Caco-2 (cell line): ENCODE data around the gene RNF175. TPM values are rescaled to one million over a fixed set of nuclear protein-coding genes. Genes with fewer than 3 reads are reported as not detected.

Experiments
- Bru-seq: library from RNA; stranded (reverse); fragments of 400-500 nt; gene quantifications from one replicate; lab custom pipeline; 2021; lab: Mats Ljungman, UMichigan
- BruChase-seq, 2 experiments: library from RNA; stranded (reverse); fragments of 400-500 nt; gene quantifications; one replicate each; lab custom pipeline; 2021; lab: Mats Ljungman, UMichigan
- BruUV-seq: library from RNA; stranded (reverse); fragments of 400-500 nt; replicated peaks from 2 replicates; lab custom pipeline; 2021; lab: Mats Ljungman, UMichigan
- CTCF ChIA-PET: fragments of 300-600 bp; sonication (Branson Sonifier 250); formaldehyde crosslinking; loops from one replicate; lab custom pipeline; 2022; ENCODE audit warnings: antibody characterized with exemption; lab: Charles Lee
- POLR2A ChIA-PET: fragments of 300-600 bp; sonication (Branson Sonifier 250); formaldehyde crosslinking; loops from one replicate; lab custom pipeline; 2022; ENCODE audit warnings: antibody characterized with exemption; lab: Charles Lee
- DNase-seq, 2 experiments: peaks; one replicate each; pipeline versions ENCODE4 v3.0.0 to v3.0.0-alpha.2; 2020 to 2022
- H3K27me3 ChIP-seq: replicated peaks from 2 replicates; pipeline ENCODE4 v1.6.0; 2011; ENCODE audit warnings: low read length; ENCODE audit not compliant: control insufficient read depth, insufficient read depth
- H3K36me3 ChIP-seq: 2 replicates; pipeline ENCODE4 v1.5.1; 2011; ENCODE audit warnings: low read length; ENCODE audit not compliant: control insufficient read depth, insufficient read depth
- H3K4me1 ChIP-seq: fragments of 250-450 bp; sonication (Bioruptor Pico); 2 replicates; pipeline ENCODE4 v1.5.1; 2020; ENCODE audit warnings: mild to moderate bottlenecking
- H3K4me3 ChIP-seq: 2 replicates; pipeline ENCODE4 v1.5.1; 2011; ENCODE audit warnings: low read depth, mild to moderate bottlenecking, control low read depth, low read length
- H3K9me3 ChIP-seq: fragments of 250-450 bp; sonication (Bioruptor Pico); 2 replicates; pipeline ENCODE4 v1.5.1; 2020; ENCODE audit warnings: mild to moderate bottlenecking, moderate library complexity
- H3K27ac Mint-ChIP-seq: one replicate; pipeline ENCODE4 v1.8.0; 2022; ENCODE audit warnings: mixed read lengths; ENCODE audit not compliant: unreplicated experiment
- H3K27me3 Mint-ChIP-seq: one replicate; pipeline ENCODE4 v1.8.0; 2022; ENCODE audit warnings: mixed read lengths; ENCODE audit not compliant: insufficient read depth, unreplicated experiment
- H3K36me3 Mint-ChIP-seq: one replicate; pipeline ENCODE4 v1.8.0; 2022; ENCODE audit warnings: mild to moderate bottlenecking, mixed read lengths; ENCODE audit not compliant: insufficient read depth, unreplicated experiment
- H3K4me1 Mint-ChIP-seq: one replicate; pipeline ENCODE4 v1.8.0; 2022; ENCODE audit warnings: low read depth, mixed read lengths; ENCODE audit not compliant: unreplicated experiment
- H3K4me3 Mint-ChIP-seq: one replicate; pipeline ENCODE4 v1.8.0; 2022; ENCODE audit warnings: mild to moderate bottlenecking, moderate library complexity, mixed read lengths; ENCODE audit not compliant: unreplicated experiment
- H3K9me3 Mint-ChIP-seq: one replicate; pipeline ENCODE4 v1.8.0; 2022; ENCODE audit warnings: mixed read lengths; ENCODE audit not compliant: unreplicated experiment
- intact Hi-C: fragments of 100-400 bp; cut with micrococcal nuclease; formaldehyde crosslinking; loops from one replicate; pipeline ENCODE4 v1.10.0; 2022; ENCODE audit not compliant: unreplicated experiment
- long read RNA-seq: library from polyadenylated mRNA; stranded (forward); transcript quantifications from one replicate; pipeline ENCODE4 v2.0.0, GENCODE V29; 2022
- total RNA-seq: library from RNA; stranded (reverse); gene quantifications from 2 replicates; pipeline ENCODE4 v1.2.3, GENCODE V29; 2022
- TF ChIP-seq, protein P1 (sequence below), 2 experiments: fragments of 200-600 bp in 1 of 2; IDR thresholded peaks; 1 replicate in 1 of 2; 2 replicates in 1 of 2; pipeline versions ENCODE4 v1.5.1 to v1.8.0; 2011 to 2022; ENCODE audit warnings: antibody characterized with exemption in 1 of 2, control low read depth in 1 of 2, inconsistent platforms in 1 of 2, low read depth in 1 of 2, low read length in 1 of 2, mild to moderate bottlenecking in 1 of 2, moderate library complexity in 1 of 2; ENCODE audit not compliant: insufficient read depth in 1 of 2, severe bottlenecking in 1 of 2, unreplicated experiment in 1 of 2

Gene RNF175
- total RNA-seq = not detected in 2 replicates
- percentile 3 among the genes with signal in this experiment for Bru-seq, nascent RNA
- BruChase-seq, experiment 1, labeled RNA remaining after a 2-hour chase = percentile 11 among the genes with signal in this experiment
- percentile 8 among the genes with signal in this experiment for BruChase-seq, experiment 2, labeled RNA remaining after a 6-hour chase
- long read RNA-seq = 0 reads

DNA sequence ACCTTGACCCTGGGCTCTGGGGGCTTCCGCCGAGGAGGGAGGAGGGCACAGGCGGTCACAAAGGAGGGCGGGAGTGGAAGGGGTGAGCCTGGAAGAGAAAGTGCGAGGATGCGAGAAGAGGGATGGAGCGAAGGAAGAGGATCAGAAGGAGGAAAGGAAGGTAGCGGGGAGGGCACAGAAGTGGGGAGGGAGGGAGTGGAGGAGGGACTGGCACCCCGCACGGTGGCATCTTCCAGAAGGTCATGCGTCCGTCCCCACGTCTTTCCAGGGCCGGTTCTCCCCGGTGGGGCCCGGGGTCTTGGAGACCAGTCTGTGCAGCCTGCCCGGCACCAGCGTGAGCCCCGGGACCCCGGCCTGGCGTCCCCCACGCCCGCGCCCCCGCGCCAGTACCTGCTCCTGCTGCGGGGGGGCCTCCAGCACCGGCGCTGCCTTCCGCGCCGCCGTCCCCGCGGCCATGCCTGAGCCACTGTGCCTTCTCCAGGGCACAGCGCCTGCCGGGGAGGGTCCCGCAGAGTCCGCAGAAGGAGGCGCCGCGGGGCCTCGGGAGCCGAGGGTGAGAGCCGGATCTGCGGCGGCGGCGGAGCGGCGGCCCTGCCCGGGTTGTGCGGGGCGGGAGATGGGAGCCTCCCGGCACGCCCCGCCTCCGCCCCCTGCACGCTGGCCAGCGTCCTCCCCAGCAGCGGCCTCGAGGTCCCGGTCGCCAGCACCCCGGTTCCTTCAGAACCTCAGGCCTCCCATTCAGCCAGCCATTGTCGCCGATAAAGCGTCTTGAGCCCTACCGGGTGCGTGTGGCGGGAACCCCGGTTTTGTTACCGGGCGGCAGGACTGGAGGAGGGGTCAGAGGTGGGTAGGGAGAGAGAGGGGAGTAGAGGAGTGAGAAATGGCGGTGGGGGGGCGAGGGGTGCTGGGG lies at the start of gene RNF175:
RNF175 (minus strand) TSS at position 618 of the 910 bp plus-strand sequence; CDS start at position 456, 162 bp downstream.
- intact Hi-C loops = no loop called here
- Histone ChIP-seq H3K9me3 (no peaks in the 10 kb centered on the region), H3K4me1 (peaks cover 4% of the 10 kb centered on the region), H3K27me3 (no peaks in the 10 kb centered on the region), H3K4me3 (no peak within 1 kb of the TSS), H3K36me3 (no peaks in the 10 kb centered on the region)
- DNase-seq = no peak
- Mint-ChIP-seq H3K9me3 (no peaks in the 10 kb centered on the region), H3K36me3 (no peaks in the 10 kb centered on the region), H3K27ac (no peak within 1 kb of the TSS), H3K27me3 (no peaks in the 10 kb centered on the region), H3K4me3 (no peak within 1 kb of the TSS), H3K4me1 (no peaks in the 10 kb centered on the region)
- POLR2A ChIA-PET = no interaction called here
- BruUV-seq = no TSS peak
- TF ChIP-seq, protein P1, sequence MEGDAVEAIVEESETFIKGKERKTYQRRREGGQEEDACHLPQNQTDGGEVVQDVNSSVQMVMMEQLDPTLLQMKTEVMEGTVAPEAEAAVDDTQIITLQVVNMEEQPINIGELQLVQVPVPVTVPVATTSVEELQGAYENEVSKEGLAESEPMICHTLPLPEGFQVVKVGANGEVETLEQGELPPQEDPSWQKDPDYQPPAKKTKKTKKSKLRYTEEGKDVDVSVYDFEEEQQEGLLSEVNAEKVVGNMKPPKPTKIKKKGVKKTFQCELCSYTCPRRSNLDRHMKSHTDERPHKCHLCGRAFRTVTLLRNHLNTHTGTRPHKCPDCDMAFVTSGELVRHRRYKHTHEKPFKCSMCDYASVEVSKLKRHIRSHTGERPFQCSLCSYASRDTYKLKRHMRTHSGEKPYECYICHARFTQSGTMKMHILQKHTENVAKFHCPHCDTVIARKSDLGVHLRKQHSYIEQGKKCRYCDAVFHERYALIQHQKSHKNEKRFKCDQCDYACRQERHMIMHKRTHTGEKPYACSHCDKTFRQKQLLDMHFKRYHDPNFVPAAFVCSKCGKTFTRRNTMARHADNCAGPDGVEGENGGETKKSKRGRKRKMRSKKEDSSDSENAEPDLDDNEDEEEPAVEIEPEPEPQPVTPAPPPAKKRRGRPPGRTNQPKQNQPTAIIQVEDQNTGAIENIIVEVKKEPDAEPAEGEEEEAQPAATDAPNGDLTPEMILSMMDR (IDR thresholded peaks at IDR 0.05; ENCODE audit: insufficient read depth in 1 of 2, low read depth in 1 of 2, low read length in 1 of 2, severe bottlenecking in 1 of 2, unreplicated experiment in 1 of 2) = no peak
- CTCF ChIA-PET = no interaction called here

DNA sequence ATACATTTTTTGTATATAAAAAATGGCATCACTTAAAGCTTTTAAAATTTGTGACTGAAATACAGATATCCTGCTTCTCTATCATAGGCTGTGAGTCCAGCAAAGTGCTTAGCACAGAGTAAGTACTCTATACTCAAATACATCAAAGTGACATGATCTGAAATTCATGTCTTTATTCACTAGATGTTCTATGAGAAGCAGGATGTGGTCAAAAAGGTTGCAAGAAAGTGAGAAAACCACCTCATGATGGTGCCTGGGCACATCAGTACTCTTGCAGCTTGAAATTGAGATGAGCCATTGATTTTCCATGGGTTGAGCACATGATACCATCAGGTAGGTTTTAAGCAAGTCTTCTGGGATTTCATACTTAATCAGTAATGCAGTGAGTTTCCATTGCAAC lies 49.5 kb upstream of the RNF175 start:
- POLR2A ChIA-PET = no interaction called here

DNA sequence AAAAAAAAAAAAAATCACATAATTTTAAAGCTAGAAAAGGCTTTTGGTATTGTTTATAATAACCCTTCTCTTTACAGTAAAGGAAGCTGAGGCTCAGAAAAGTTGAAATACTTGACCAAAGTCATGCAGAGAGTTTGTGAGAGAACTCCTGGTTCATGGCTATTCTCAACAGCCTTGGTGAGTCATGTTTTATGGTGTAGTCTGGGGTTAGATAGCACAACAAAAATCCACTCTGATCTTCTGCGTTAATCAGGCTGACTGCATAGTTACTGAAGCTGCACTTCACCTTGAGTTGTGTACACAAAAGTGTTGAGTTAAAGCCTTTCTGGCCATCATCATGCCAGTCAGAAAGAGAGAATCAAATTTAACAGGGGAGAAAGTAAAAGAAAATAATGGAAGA lies 48.4 kb upstream of the RNF175 start:
- Mint-ChIP-seq H3K4me3 (no peak overlapping the region), H3K36me3 (no peaks in the 10 kb centered on the region), H3K27me3 (peaks cover 3% of the 10 kb centered on the region), H3K9me3 (no peaks in the 10 kb centered on the region), H3K27ac (no peak overlapping the region), H3K4me1 (peaks cover 7% of the 10 kb centered on the region)
- Histone ChIP-seq H3K4me1 (no peaks in the 10 kb centered on the region), H3K36me3 (no peaks in the 10 kb centered on the region), H3K9me3 (no peaks in the 10 kb centered on the region), H3K27me3 (no peaks in the 10 kb centered on the region), H3K4me3 (no peak overlapping the region)
- no TSS peak for BruUV-seq
- no peak for DNase-seq
- TF ChIP-seq, protein P1 (IDR thresholded peaks at IDR 0.05; ENCODE audit: insufficient read depth in 1 of 2, low read depth in 1 of 2, low read length in 1 of 2, severe bottlenecking in 1 of 2, unreplicated experiment in 1 of 2) = no peak
- ChIA-PET POLR2A (no interaction called here), CTCF (no interaction called here)
- intact Hi-C loops = no loop called here

More for the DNA sequence above, 49.5 kb upstream of the RNF175 start:
- no peaks in the 10 kb centered on the region for H3K27me3 ChIP-seq
- no peak for DNase-seq
- no peaks in the 10 kb centered on the region for H3K36me3 ChIP-seq
- intact Hi-C loops = no loop called here
- Mint-ChIP-seq H3K9me3 (no peaks in the 10 kb centered on the region), H3K4me1 (peaks cover 7% of the 10 kb centered on the region), H3K4me3 (no peak overlapping the region), H3K27ac (no peak overlapping the region), H3K36me3 (no peaks in the 10 kb centered on the region), H3K27me3 (peaks cover 3% of the 10 kb centered on the region)
- no peak overlapping the region for H3K4me3 ChIP-seq
- H3K9me3 ChIP-seq = no peaks in the 10 kb centered on the region
- no peaks in the 10 kb centered on the region for H3K4me1 ChIP-seq
- TF ChIP-seq, protein P1 (IDR thresholded peaks at IDR 0.05; ENCODE audit: insufficient read depth in 1 of 2, low read depth in 1 of 2, low read length in 1 of 2, severe bottlenecking in 1 of 2, unreplicated experiment in 1 of 2) = no peak
- BruUV-seq = no TSS peak
- CTCF ChIA-PET = no interaction called here
